H9 (cell line): ENCODE measurements around the gene TRAPPC14. TPM values are rescaled to one million over a fixed set of nuclear protein-coding genes. Genes with fewer than 3 reads are reported as not detected.

Source experiments
- DNase-seq: peaks from one replicate; pipeline ENCODE4 v3.0.0-alpha.2; 2017
- H2AFZ ChIP-seq: one replicate; pipeline ENCODE4 v1.6.1; 2013; ENCODE audit warnings: mild to moderate bottlenecking, low read length, control low read depth, moderate library complexity
- H2AK5ac ChIP-seq: 2 replicates; pipeline ENCODE4 v1.6.1; 2013; ENCODE audit warnings: low read length, control low read depth, mixed read lengths; ENCODE audit not compliant: insufficient read length
- H2BK120ac ChIP-seq: one replicate; pipeline ENCODE4 v1.6.1; 2013; ENCODE audit warnings: low read depth, mild to moderate bottlenecking, low read length, control low read depth, inconsistent platforms; ENCODE audit not compliant: poor library complexity, severe bottlenecking
- H2BK12ac ChIP-seq: 2 replicates; pipeline ENCODE4 v1.6.1; 2013; ENCODE audit warnings: low read length, control low read depth, mixed read lengths, low read depth; ENCODE audit not compliant: insufficient read length
- H2BK15ac ChIP-seq: 2 replicates; pipeline ENCODE4 v1.6.1; 2013; ENCODE audit warnings: low read depth, low read length, control low read depth
- H2BK20ac ChIP-seq: one replicate; pipeline ENCODE4 v1.6.1; 2013; ENCODE audit warnings: low read depth, mild to moderate bottlenecking, low read length, control low read depth, inconsistent platforms; ENCODE audit not compliant: poor library complexity, severe bottlenecking
- H2BK5ac ChIP-seq: 2 replicates; pipeline ENCODE4 v1.6.1; 2013; ENCODE audit warnings: low read length, control low read depth, mixed read lengths; ENCODE audit not compliant: insufficient read length
- H3K14ac ChIP-seq: 2 replicates; pipeline ENCODE4 v1.6.1; 2013; ENCODE audit warnings: low read length, control low read depth; ENCODE audit not compliant: insufficient read depth
- H3K18ac ChIP-seq: 2 replicates; pipeline ENCODE4 v1.6.1; 2013; ENCODE audit warnings: low read depth, mild to moderate bottlenecking, mixed read lengths, low read length, control low read depth; ENCODE audit not compliant: insufficient read length
- H3K23ac ChIP-seq: 2 replicates; pipeline ENCODE4 v1.6.1; 2013; ENCODE audit warnings: low read length, control low read depth, mixed read lengths, low read depth; ENCODE audit not compliant: insufficient read length
- H3K23me2 ChIP-seq: 2 replicates; pipeline ENCODE4 v1.6.1; 2013; ENCODE audit warnings: low read depth, mild to moderate bottlenecking, mixed read lengths, low read length, control low read depth; ENCODE audit not compliant: insufficient read length, poor library complexity, severe bottlenecking
- H3K27ac ChIP-seq: 2 replicates; pipeline ENCODE4 v1.5.1; 2013; ENCODE audit warnings: low read length, control low read depth, mixed read lengths, low read depth; ENCODE audit not compliant: insufficient read length
- H3K27me3 ChIP-seq: 2 replicates; pipeline ENCODE4 v1.6.1; 2013; ENCODE audit warnings: low read length, control low read depth, inconsistent platforms; ENCODE audit not compliant: insufficient read depth
- H3K4ac ChIP-seq: 2 replicates; pipeline ENCODE4 v1.6.1; 2013; ENCODE audit warnings: low read depth, mild to moderate bottlenecking, control low read depth, inconsistent platforms, low read length, moderate library complexity
- H3K4me1 ChIP-seq: 2 replicates; pipeline ENCODE4 v1.6.1; 2013; ENCODE audit warnings: low read length, control low read depth, inconsistent platforms; ENCODE audit not compliant: insufficient read depth
- H3K4me2 ChIP-seq: 2 replicates; pipeline ENCODE4 v1.6.1; 2013; ENCODE audit warnings: low read length, control low read depth, mixed read lengths; ENCODE audit not compliant: insufficient read length, insufficient read depth
- H3K56ac ChIP-seq: 2 replicates; pipeline ENCODE4 v1.6.1; 2013; ENCODE audit warnings: low read depth, mild to moderate bottlenecking, mixed read lengths, low read length, control low read depth; ENCODE audit not compliant: insufficient read length
- H3K79me1 ChIP-seq: 2 replicates; pipeline ENCODE4 v1.6.1; 2013; ENCODE audit warnings: low read depth, mild to moderate bottlenecking, moderate library complexity, low read length, control low read depth, inconsistent platforms; ENCODE audit not compliant: insufficient read depth, poor library complexity, severe bottlenecking
- H3K79me2 ChIP-seq: 2 replicates; pipeline ENCODE4 v1.6.1; 2013; ENCODE audit warnings: low read length, control low read depth, inconsistent platforms; ENCODE audit not compliant: insufficient read depth
- H3K9ac ChIP-seq: 2 replicates; pipeline ENCODE4 v1.6.1; 2013; ENCODE audit warnings: low read length, control low read depth, mixed read lengths; ENCODE audit not compliant: insufficient read length; ENCODE audit errors: extremely low read depth
- H3K9me3 ChIP-seq: one replicate; pipeline ENCODE4 v1.6.1; 2013; ENCODE audit warnings: low read depth, low read length, inconsistent platforms; ENCODE audit not compliant: control insufficient read depth
- H3T11ph ChIP-seq: one replicate; pipeline ENCODE4 v1.6.1; 2013; ENCODE audit warnings: mild to moderate bottlenecking, low read length, control low read depth, inconsistent platforms
- H4K20me1 ChIP-seq: one replicate; pipeline ENCODE4 v1.6.1; 2013; ENCODE audit not compliant: control insufficient read depth, insufficient read length, insufficient read depth
- H4K5ac ChIP-seq: 2 replicates; pipeline ENCODE4 v1.6.1; 2013; ENCODE audit warnings: low read depth, mild to moderate bottlenecking, mixed read lengths, low read length, control low read depth; ENCODE audit not compliant: insufficient read length
- H4K8ac ChIP-seq: replicated peaks from 2 replicates; pipeline ENCODE4 v1.6.1; 2013; ENCODE audit warnings: low read length, control low read depth, mixed read lengths, low read depth; ENCODE audit not compliant: insufficient read length
- H4K91ac ChIP-seq: 2 replicates; pipeline ENCODE4 v1.6.1; 2013; ENCODE audit warnings: low read depth, mild to moderate bottlenecking, moderate library complexity, mixed read lengths, low read length, control low read depth; ENCODE audit not compliant: insufficient read length
- H3K27ac Mint-ChIP-seq, 3 experiments: 2 replicates in 2 of 3; 3 replicates in 1 of 3; pipeline ENCODE4 v1.8.0; 2020 to 2021; ENCODE audit warnings: mixed read lengths in 3 of 3, mild to moderate bottlenecking in 1 of 3, moderate library complexity in 1 of 3
- H3K27me3 Mint-ChIP-seq: 2 replicates; pipeline ENCODE4 v1.8.0; 2021; ENCODE audit warnings: low read depth, mild to moderate bottlenecking, moderate library complexity, mixed read lengths
- H3K36me3 Mint-ChIP-seq, 3 experiments: 2 replicates in 2 of 3; 3 replicates in 1 of 3; pipeline ENCODE4 v1.8.0; 2020 to 2021; ENCODE audit warnings: low read depth in 3 of 3, mixed read lengths in 3 of 3; ENCODE audit not compliant: insufficient read depth in 1 of 3
- H3K4me1 Mint-ChIP-seq, 2 experiments: 2 replicates each; pipeline ENCODE4 v1.8.0; 2020; ENCODE audit warnings: mixed read lengths in 2 of 2
- H3K4me3 Mint-ChIP-seq, 2 experiments: 2 replicates in 1 of 2; 3 replicates in 1 of 2; pipeline ENCODE4 v1.8.0; 2020 to 2021; ENCODE audit warnings: mild to moderate bottlenecking in 2 of 2, mixed read lengths in 2 of 2, moderate library complexity in 1 of 2
- H3K9me3 Mint-ChIP-seq, 2 experiments: 2 replicates in 1 of 2; 3 replicates in 1 of 2; pipeline ENCODE4 v1.8.0; 2020; ENCODE audit warnings: mild to moderate bottlenecking in 2 of 2, mixed read lengths in 2 of 2, moderate library complexity in 1 of 2
- WGBS: extraction: QIAGEN DNeasy Blood & Tissue Kit; methylation state at CpG from one replicate; pipeline ENCODE4 v1.1.7; 2013; ENCODE audit warnings: missing lambda C conversion rate, low lambda C conversion rate, mixed read lengths; ENCODE audit not compliant: insufficient read length; ENCODE audit errors: extremely low coverage; 5-methylcytosine and 5-hydroxymethylcytosine counted together
- total RNA-seq: library from RNA; stranded (reverse); gene quantifications from 2 replicates; pipeline ENCODE4 v1.2.1, GENCODE V29; 2021
- TF ChIP-seq, protein P1 (sequence below): fragments of 200-600 bp; sonication (generic); conservative IDR thresholded peaks from 3 replicates; pipeline ENCODE4 v1.8.0; 2021; ENCODE audit warnings: antibody characterized with exemption, mild to moderate bottlenecking

The TRAPPC14 gene
- total RNA-seq, 1 experiment from 2014 or later: 32.8 TPM

DNA sequence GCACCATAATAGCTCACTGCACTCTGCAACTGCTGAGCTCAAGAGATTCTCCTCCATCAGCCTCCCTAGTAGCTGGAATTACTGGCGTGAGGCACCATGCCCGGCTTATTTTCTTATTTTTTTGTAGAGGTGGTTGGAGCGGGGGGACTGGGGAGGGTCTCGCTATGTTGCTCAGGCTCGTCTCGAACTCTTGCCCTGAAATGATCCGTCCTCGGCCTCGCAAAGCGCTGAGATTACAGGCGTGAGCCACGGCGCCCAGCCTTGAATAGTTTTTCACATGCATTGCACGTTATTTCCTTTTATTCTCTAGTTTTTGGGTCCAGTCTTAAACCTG, 10.3 kb downstream of the TRAPPC14 start:
- WGBS: no CpG with 5 or more reads among the region's 14 CpGs
- no peak overlapping the region for H3T11ph ChIP-seq
- Mint-ChIP-seq H3K4me1 (peaks cover 21 to 24% of the 10 kb centered on the region in 2 experiments), H3K36me3 (peaks cover 9 to 27% (median 26%) of the 10 kb centered on the region in 3 experiments), H3K27me3 (peaks cover 2% of the 10 kb centered on the region; the same call in 1 of the 2 replicates), H3K9me3 (no peaks in the 10 kb centered on the region), H3K27ac (peak overlapping the region; percentile 76 to 97 (median 95); a peak in 6 of 7 replicates), H3K4me3 (peak overlapping the region; percentile 98)
- peaks cover 6% of the 10 kb centered on the region for H3K23me2 ChIP-seq
- no peak overlapping the region for H4K8ac ChIP-seq
- no peak overlapping the region for H3K14ac ChIP-seq
- TF ChIP-seq, protein P1, sequence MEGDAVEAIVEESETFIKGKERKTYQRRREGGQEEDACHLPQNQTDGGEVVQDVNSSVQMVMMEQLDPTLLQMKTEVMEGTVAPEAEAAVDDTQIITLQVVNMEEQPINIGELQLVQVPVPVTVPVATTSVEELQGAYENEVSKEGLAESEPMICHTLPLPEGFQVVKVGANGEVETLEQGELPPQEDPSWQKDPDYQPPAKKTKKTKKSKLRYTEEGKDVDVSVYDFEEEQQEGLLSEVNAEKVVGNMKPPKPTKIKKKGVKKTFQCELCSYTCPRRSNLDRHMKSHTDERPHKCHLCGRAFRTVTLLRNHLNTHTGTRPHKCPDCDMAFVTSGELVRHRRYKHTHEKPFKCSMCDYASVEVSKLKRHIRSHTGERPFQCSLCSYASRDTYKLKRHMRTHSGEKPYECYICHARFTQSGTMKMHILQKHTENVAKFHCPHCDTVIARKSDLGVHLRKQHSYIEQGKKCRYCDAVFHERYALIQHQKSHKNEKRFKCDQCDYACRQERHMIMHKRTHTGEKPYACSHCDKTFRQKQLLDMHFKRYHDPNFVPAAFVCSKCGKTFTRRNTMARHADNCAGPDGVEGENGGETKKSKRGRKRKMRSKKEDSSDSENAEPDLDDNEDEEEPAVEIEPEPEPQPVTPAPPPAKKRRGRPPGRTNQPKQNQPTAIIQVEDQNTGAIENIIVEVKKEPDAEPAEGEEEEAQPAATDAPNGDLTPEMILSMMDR: no peak
- H3K56ac ChIP-seq: no peak overlapping the region
- peaks cover 2% of the 10 kb centered on the region for H4K20me1 ChIP-seq
- no peak overlapping the region for H3K27ac ChIP-seq
- H3K9ac ChIP-seq: no peak overlapping the region
- no peaks in the 10 kb centered on the region for H3K9me3 ChIP-seq
- H3K23ac ChIP-seq: no peak overlapping the region
- no peak overlapping the region for H2AK5ac ChIP-seq
- no peak overlapping the region for H2BK20ac ChIP-seq
- no peak overlapping the region for H2BK5ac ChIP-seq
- H3K79me1 ChIP-seq: no peaks in the 10 kb centered on the region
- H2BK120ac ChIP-seq: no peak overlapping the region
- no peak overlapping the region for H2BK15ac ChIP-seq
- no peak for DNase-seq
- no peak overlapping the region for H3K18ac ChIP-seq
- no peak overlapping the region for H3K4ac ChIP-seq
- H3K79me2 ChIP-seq: no peaks in the 10 kb centered on the region
- H4K91ac ChIP-seq: no peak overlapping the region
- no peak overlapping the region for H2AFZ ChIP-seq
- H2BK12ac ChIP-seq: no peak overlapping the region
- no peaks in the 10 kb centered on the region for H3K27me3 ChIP-seq
- no peaks in the 10 kb centered on the region for H3K4me1 ChIP-seq
- no peak overlapping the region for H4K5ac ChIP-seq
- peak overlapping the region; percentile 49 for H3K4me2 ChIP-seq
